Measurements from ENCODE around the gene CAPNS2. TPM values are rescaled to one million over a fixed set of nuclear protein-coding genes. Genes with fewer than 3 reads are reported as not detected.
A peak's percentile ranks its signal among the peaks of the same experiment; 100 is the strongest.

CAPNS2 gene
- total RNA-seq, 1 donor from 2014 or later, result 3.4 TPM

GRCh38 chr16:55597928-55598327, 31.4 kb downstream of the CAPNS2 start:
- Histone ChIP-seq H3K27me3 (ENCODE audit: insufficient read depth, low read length) (peaks cover 3% of the 10 kb centered on the region), H3K36me3 (ENCODE audit: insufficient read depth, low read length) (no peaks in the 10 kb centered on the region), H3K9me3 (ENCODE audit: insufficient read depth, low read depth, low read length) (no peaks in the 10 kb centered on the region), H3K4me2 (ENCODE audit: low read length) (no peak overlapping the region), H2AFZ (ENCODE audit: low read depth, low read length) (no peak overlapping the region), H4K20me1 (ENCODE audit: insufficient read depth, low read length) (no peaks in the 10 kb centered on the region), H3K4me1 (ENCODE audit: insufficient read depth, low read length) (no peaks in the 10 kb centered on the region), H3K27ac (ENCODE audit: low read depth, low read length) (no peak overlapping the region), H3K79me2 (ENCODE audit: insufficient read depth, low read length) (no peaks in the 10 kb centered on the region), H3K9ac (ENCODE audit: low read length) (no peak overlapping the region), H3K4me3 (ENCODE audit: insufficient read depth, low read depth, low read length) (no peak overlapping the region)
- DNase-seq (ENCODE audit: low read depth), result no peak
- H3K4me3 Mint-ChIP-seq (ENCODE audit: unreplicated experiment), result no peak overlapping the region
- TF ChIP-seq CTCF (IDR thresholded peaks at IDR 0.05; ENCODE audit: insufficient read depth, low read depth, low read length) (no peak), EZH2 (IDR thresholded peaks at IDR 0.05; ENCODE audit: insufficient read depth, low read length) (no peak)
- FAIRE-seq, result no peak
- H3K36me3 Mint-ChIP-seq (ENCODE audit: low read depth, unreplicated experiment), result no peaks in the 10 kb centered on the region
- peaks cover 1% of the 10 kb centered on the region for H3K9me3 Mint-ChIP-seq (ENCODE audit: unreplicated experiment)
- H3K27me3 Mint-ChIP-seq (ENCODE audit: low read depth, unreplicated experiment), result no peaks in the 10 kb centered on the region
- no peak overlapping the region for H3K27ac Mint-ChIP-seq (ENCODE audit: unreplicated experiment)
- no peaks in the 10 kb centered on the region for H3K4me1 Mint-ChIP-seq (ENCODE audit: low read depth, unreplicated experiment)

- H3K27me3 ChIP-seq (ENCODE audit: insufficient read depth, low read length), result no peaks in the 10 kb centered on the region
- no peak for FAIRE-seq
- Mint-ChIP-seq H3K27ac (ENCODE audit: unreplicated experiment) (no peak overlapping the region), H3K9me3 (ENCODE audit: unreplicated experiment) (peaks cover 9% of the 10 kb centered on the region), H3K27me3 (ENCODE audit: low read depth, unreplicated experiment) (no peaks in the 10 kb centered on the region), H3K36me3 (ENCODE audit: low read depth, unreplicated experiment) (no peaks in the 10 kb centered on the region), H3K4me3 (ENCODE audit: unreplicated experiment) (no peak overlapping the region), H3K4me1 (ENCODE audit: low read depth, unreplicated experiment) (no peaks in the 10 kb centered on the region)
- no peaks in the 10 kb centered on the region for H3K9me3 ChIP-seq (ENCODE audit: insufficient read depth, low read depth, low read length)
- no peak for TF ChIP-seq CTCF (IDR thresholded peaks at IDR 0.05; ENCODE audit: insufficient read depth, low read depth, low read length)
- TF ChIP-seq EZH2 (IDR thresholded peaks at IDR 0.05; ENCODE audit: insufficient read depth, low read length), result no peak
- H3K9ac ChIP-seq (ENCODE audit: low read length), result no peak overlapping the region
- no peaks in the 10 kb centered on the region for H4K20me1 ChIP-seq (ENCODE audit: insufficient read depth, low read length)
- H3K4me2 ChIP-seq (ENCODE audit: low read length), result no peak overlapping the region
- H3K27ac ChIP-seq (ENCODE audit: low read depth, low read length), result no peak overlapping the region
- no peaks in the 10 kb centered on the region for H3K36me3 ChIP-seq (ENCODE audit: insufficient read depth, low read length)
- H3K79me2 ChIP-seq (ENCODE audit: insufficient read depth, low read length), result no peaks in the 10 kb centered on the region
- no peaks in the 10 kb centered on the region for H3K4me1 ChIP-seq (ENCODE audit: insufficient read depth, low read length)
- H3K4me3 ChIP-seq (ENCODE audit: insufficient read depth, low read depth, low read length), result no peak overlapping the region
- no peak overlapping the region for H2AFZ ChIP-seq (ENCODE audit: low read depth, low read length)
- DNase-seq (ENCODE audit: low read depth), result peak; percentile 17
Measured at GRCh38 chr16:55605754-55606336, 39.4 kb downstream of the CAPNS2 start.

- Histone ChIP-seq H3K9me3 (ENCODE audit: insufficient read depth, low read depth, low read length) (no peaks in the 10 kb centered on the region), H3K27ac (ENCODE audit: low read depth, low read length) (no peak overlapping the region), H3K9ac (ENCODE audit: low read length) (no peak overlapping the region), H3K4me2 (ENCODE audit: low read length) (no peak overlapping the region), H3K27me3 (ENCODE audit: insufficient read depth, low read length) (no peaks in the 10 kb centered on the region), H3K4me1 (ENCODE audit: insufficient read depth, low read length) (no peaks in the 10 kb centered on the region), H4K20me1 (ENCODE audit: insufficient read depth, low read length) (no peaks in the 10 kb centered on the region), H2AFZ (ENCODE audit: low read depth, low read length) (no peak overlapping the region), H3K79me2 (ENCODE audit: insufficient read depth, low read length) (no peaks in the 10 kb centered on the region), H3K4me3 (ENCODE audit: insufficient read depth, low read depth, low read length) (no peak overlapping the region), H3K36me3 (ENCODE audit: insufficient read depth, low read length) (no peaks in the 10 kb centered on the region)
- Mint-ChIP-seq H3K27ac (ENCODE audit: unreplicated experiment) (no peak overlapping the region), H3K9me3 (ENCODE audit: unreplicated experiment) (peaks cover 9% of the 10 kb centered on the region), H3K4me3 (ENCODE audit: unreplicated experiment) (no peak overlapping the region), H3K27me3 (ENCODE audit: low read depth, unreplicated experiment) (peaks cover 7% of the 10 kb centered on the region), H3K4me1 (ENCODE audit: low read depth, unreplicated experiment) (no peaks in the 10 kb centered on the region), H3K36me3 (ENCODE audit: low read depth, unreplicated experiment) (no peaks in the 10 kb centered on the region)
- TF ChIP-seq CTCF (IDR thresholded peaks at IDR 0.05; ENCODE audit: insufficient read depth, low read depth, low read length) (no peak), EZH2 (IDR thresholded peaks at IDR 0.05; ENCODE audit: insufficient read depth, low read length) (no peak)
- no peak for DNase-seq (ENCODE audit: low read depth)
- no peak for FAIRE-seq
Measured at GRCh38 chr16:55613613-55614335, 47.3 kb downstream of the CAPNS2 start.
